ENCODE measurements around the gene NKTR. TPM values are rescaled to one million over a fixed set of nuclear protein-coding genes. Genes with fewer than 3 reads are reported as not detected.

NKTR gene
- total RNA-seq, 1 donor from 2014 or later: 76.9 TPM

GRCh38 chr3:42639192-42639591 lies 38.7 kb downstream of the NKTR start:
- H3K4me3 Mint-ChIP-seq: no peak overlapping the region
- H3K27me3 Mint-ChIP-seq (ENCODE audit: insufficient read depth): no peaks in the 10 kb centered on the region
- H3K27ac Mint-ChIP-seq: no peak overlapping the region
- peaks cover 17% of the 10 kb centered on the region for H3K4me1 Mint-ChIP-seq (ENCODE audit: low read depth)
- intact Hi-C loops (cut with micrococcal nuclease): loop anchor here (2.0 to 5.0 kb wide), 2 partner anchors 137 to 546 kb away; partner anchors contain the start of gene VIPR1
- DNase-seq (ENCODE audit: low spot score): no peak
- H3K9me3 Mint-ChIP-seq: no peaks in the 10 kb centered on the region
- peaks cover 32% of the 10 kb centered on the region for H3K36me3 Mint-ChIP-seq (ENCODE audit: low read depth)

- no peak overlapping the region for H3K27ac Mint-ChIP-seq
- peaks cover 38% of the 10 kb centered on the region for H3K36me3 Mint-ChIP-seq (ENCODE audit: low read depth)
- peaks cover 14% of the 10 kb centered on the region for H3K4me1 Mint-ChIP-seq (ENCODE audit: low read depth)
- intact Hi-C loops (cut with micrococcal nuclease): no loop called here
- no peaks in the 10 kb centered on the region for H3K27me3 Mint-ChIP-seq (ENCODE audit: insufficient read depth)
- no peak overlapping the region for H3K4me3 Mint-ChIP-seq
- no peaks in the 10 kb centered on the region for H3K9me3 Mint-ChIP-seq
- no peak for DNase-seq (ENCODE audit: low spot score)
Observed at GRCh38 chr3:42640129-42640528, 39.6 kb downstream of the NKTR start.

GRCh38 chr3:42640771-42641370 lies 40.4 kb downstream of the NKTR start:
- peaks cover 38% of the 10 kb centered on the region for H3K36me3 Mint-ChIP-seq (ENCODE audit: low read depth)
- peak overlapping the region; percentile 79 for H3K27ac Mint-ChIP-seq
- DNase-seq (ENCODE audit: low spot score): no peak
- intact Hi-C loops (cut with micrococcal nuclease): no loop called here
- peaks cover 11% of the 10 kb centered on the region for H3K4me1 Mint-ChIP-seq (ENCODE audit: low read depth)
- H3K9me3 Mint-ChIP-seq: no peaks in the 10 kb centered on the region
- H3K4me3 Mint-ChIP-seq: peak overlapping the region; percentile 57
- no peaks in the 10 kb centered on the region for H3K27me3 Mint-ChIP-seq (ENCODE audit: insufficient read depth)

GRCh38 chr3:42647821-42648459 lies 47.5 kb downstream of the NKTR start:
- Mint-ChIP-seq H3K27ac (no peak overlapping the region), H3K36me3 (ENCODE audit: low read depth) (peaks cover 36% of the 10 kb centered on the region), H3K27me3 (ENCODE audit: insufficient read depth) (no peaks in the 10 kb centered on the region), H3K4me1 (ENCODE audit: low read depth) (peaks cover 14% of the 10 kb centered on the region), H3K4me3 (no peak overlapping the region), H3K9me3 (no peaks in the 10 kb centered on the region)
- DNase-seq (ENCODE audit: low spot score): no peak
- intact Hi-C loops (cut with micrococcal nuclease): no loop called here

GRCh38 chr3:42649006-42649405 lies 48.5 kb downstream of the NKTR start:
- no peak overlapping the region for H3K27ac Mint-ChIP-seq
- H3K4me1 Mint-ChIP-seq (ENCODE audit: low read depth): peaks cover 23% of the 10 kb centered on the region
- no peak for DNase-seq (ENCODE audit: low spot score)
- H3K27me3 Mint-ChIP-seq (ENCODE audit: insufficient read depth): peaks cover 2% of the 10 kb centered on the region
- intact Hi-C loops (cut with micrococcal nuclease): no loop called here
- H3K4me3 Mint-ChIP-seq: no peak overlapping the region
- no peaks in the 10 kb centered on the region for H3K9me3 Mint-ChIP-seq
- H3K36me3 Mint-ChIP-seq (ENCODE audit: low read depth): peaks cover 28% of the 10 kb centered on the region

GRCh38 chr3:42649783-42650182 lies 49.3 kb downstream of the NKTR start:
- intact Hi-C loops (cut with micrococcal nuclease): loop anchor here (5.0 kb wide), 1 partner anchor 93 kb away; no protein-coding TSS in a partner anchor
- no peak for DNase-seq (ENCODE audit: low spot score)
- Mint-ChIP-seq H3K27me3 (ENCODE audit: insufficient read depth) (peaks cover 2% of the 10 kb centered on the region), H3K4me3 (no peak overlapping the region), H3K27ac (no peak overlapping the region), H3K9me3 (no peaks in the 10 kb centered on the region), H3K36me3 (ENCODE audit: low read depth) (peaks cover 23% of the 10 kb centered on the region), H3K4me1 (ENCODE audit: low read depth) (peaks cover 23% of the 10 kb centered on the region)

GRCh38 chr3:42651248-42652091 lies 51.0 kb downstream of the NKTR start:
- H3K27me3 Mint-ChIP-seq (ENCODE audit: insufficient read depth): peaks cover 4% of the 10 kb centered on the region
- no peaks in the 10 kb centered on the region for H3K9me3 Mint-ChIP-seq
- peaks cover 18% of the 10 kb centered on the region for H3K36me3 Mint-ChIP-seq (ENCODE audit: low read depth)
- H3K4me1 Mint-ChIP-seq (ENCODE audit: low read depth): peaks cover 23% of the 10 kb centered on the region
- peak overlapping the region; percentile 16 for H3K4me3 Mint-ChIP-seq
- no peak for DNase-seq (ENCODE audit: low spot score)
- intact Hi-C loops (cut with micrococcal nuclease): loop anchor here (2.0 to 5.0 kb wide), 2 partner anchors 51 to 91 kb away; partner anchors contain the start of gene NKTR
- H3K27ac Mint-ChIP-seq: no peak overlapping the region

- intact Hi-C loops (cut with micrococcal nuclease): loop anchor here (2.0 to 5.0 kb wide), 2 partner anchors 51 to 90 kb away; partner anchors contain the start of gene NKTR
- no peaks in the 10 kb centered on the region for H3K9me3 Mint-ChIP-seq
- H3K27me3 Mint-ChIP-seq (ENCODE audit: insufficient read depth): peaks cover 5% of the 10 kb centered on the region
- no peak overlapping the region for H3K27ac Mint-ChIP-seq
- H3K4me3 Mint-ChIP-seq: peak overlapping the region; percentile 16
- peaks cover 23% of the 10 kb centered on the region for H3K4me1 Mint-ChIP-seq (ENCODE audit: low read depth)
- DNase-seq (ENCODE audit: low spot score): no peak
- H3K36me3 Mint-ChIP-seq (ENCODE audit: low read depth): peaks cover 15% of the 10 kb centered on the region
Observed at GRCh38 chr3:42652251-42652610, 51.7 kb downstream of the NKTR start.

- peaks cover 5% of the 10 kb centered on the region for H3K27me3 Mint-ChIP-seq (ENCODE audit: insufficient read depth)
- H3K36me3 Mint-ChIP-seq (ENCODE audit: low read depth): peaks cover 13% of the 10 kb centered on the region
- no peaks in the 10 kb centered on the region for H3K9me3 Mint-ChIP-seq
- peaks cover 23% of the 10 kb centered on the region for H3K4me1 Mint-ChIP-seq (ENCODE audit: low read depth)
- peak overlapping the region; percentile 63 for H3K27ac Mint-ChIP-seq
- DNase-seq (ENCODE audit: low spot score): no peak
- intact Hi-C loops (cut with micrococcal nuclease): loop anchor here (2.0 to 5.0 kb wide), 2 partner anchors 52 to 90 kb away; partner anchors contain the start of gene NKTR
- peak overlapping the region; percentile 85 for H3K4me3 Mint-ChIP-seq
Observed at GRCh38 chr3:42652611-42653302, 52.3 kb downstream of the NKTR start.

GRCh38 chr3:42653303-42653559 lies 52.7 kb downstream of the NKTR start:
- intact Hi-C loops (cut with micrococcal nuclease): loop anchor here (2.0 to 5.0 kb wide), 2 partner anchors 52 to 89 kb away; partner anchors contain the start of gene NKTR
- no peak overlapping the region for H3K27ac Mint-ChIP-seq
- H3K27me3 Mint-ChIP-seq (ENCODE audit: insufficient read depth): peaks cover 5% of the 10 kb centered on the region
- H3K9me3 Mint-ChIP-seq: no peaks in the 10 kb centered on the region
- peaks cover 9% of the 10 kb centered on the region for H3K36me3 Mint-ChIP-seq (ENCODE audit: low read depth)
- peaks cover 23% of the 10 kb centered on the region for H3K4me1 Mint-ChIP-seq (ENCODE audit: low read depth)
- H3K4me3 Mint-ChIP-seq: peak overlapping the region; percentile 85
- DNase-seq (ENCODE audit: low spot score): no peak

GRCh38 chr3:42653560-42654330 lies 53.3 kb downstream of the NKTR start, which contains the start of gene ZBTB47:
TSS of gene ZBTB47 (plus strand) at chr3:42653697. CDS start at chr3:42658356, 4,659 bp downstream.
- no peak for DNase-seq (ENCODE audit: low spot score)
- intact Hi-C loops (cut with micrococcal nuclease): loop anchor here (1.0 to 5.0 kb wide), 3 partner anchors 15 to 89 kb away; partner anchors contain the start of gene NKTR
- Mint-ChIP-seq H3K9me3 (no peaks in the 10 kb centered on the region), H3K36me3 (ENCODE audit: low read depth) (peaks cover 7% of the 10 kb centered on the region), H3K4me1 (ENCODE audit: low read depth) (peaks cover 23% of the 10 kb centered on the region), H3K27me3 (ENCODE audit: insufficient read depth) (peaks cover 5% of the 10 kb centered on the region), H3K27ac (peak within 1 kb of the TSS; percentile 82), H3K4me3 (peak within 1 kb of the TSS; percentile 85)

Measured in activated T-helper 1 cell treated with anti-CD3 and anti-CD28 coated beads, Interleukin-12 subunit alpha, Interleukin-12 subunit beta, Interleukin-2, Interleukin-4 antibody, amounts not matched to agents 30 ng/mL and 10 ng/mL and 1 ng/mL, durations not matched to agents 14 hours and 24 hours and 36 hours (primary cell).